Ramos (cell line): ENCODE measurements around the gene CLCNKB.

Experiments
- in situ Hi-C: fragments of 300-500 bp; cut with MboI; formaldehyde crosslinking; loops from one replicate; pipeline ENCODE4 v1.14.3; 2022; ENCODE audit warnings: low sequenced_read_pairs; ENCODE audit not compliant: unreplicated experiment

Gene CLCNKB

GRCh38 chr1:16090076-16090826 is 46.7 kb downstream of the CLCNKB start:
- in situ Hi-C loops = loop anchor here (10.0 kb wide), 1 partner anchor 515 kb away; no protein-coding TSS in a partner anchor

- in situ Hi-C loops = loop anchor here (10.0 kb wide), 1 partner anchor 514 kb away; no protein-coding TSS in a partner anchor
Observed at GRCh38 chr1:16091296-16091695, 47.7 kb downstream of the CLCNKB start.

GRCh38 chr1:16092097-16092922 is 48.7 kb downstream of the CLCNKB start:
- in situ Hi-C loops = loop anchor here (10.0 kb wide), 1 partner anchor 512 kb away; no protein-coding TSS in a partner anchor

- in situ Hi-C loops = loop anchor here (10.0 kb wide), 1 partner anchor 512 kb away; no protein-coding TSS in a partner anchor
Observed at GRCh38 chr1:16092923-16093511, 49.4 kb downstream of the CLCNKB start.

- in situ Hi-C loops = loop anchor here (10.0 kb wide), 1 partner anchor 511 kb away; no protein-coding TSS in a partner anchor
Observed at GRCh38 chr1:16093611-16094010, 50.0 kb downstream of the CLCNKB start.

- in situ Hi-C loops = loop anchor here (10.0 kb wide), 1 partner anchor 510 kb away; no protein-coding TSS in a partner anchor
Observed at GRCh38 chr1:16094453-16095158, 51.0 kb downstream of the CLCNKB start.

- in situ Hi-C loops = loop anchor here (10.0 kb wide), 1 partner anchor 509 kb away; no protein-coding TSS in a partner anchor
Observed at GRCh38 chr1:16095447-16095846, 51.9 kb downstream of the CLCNKB start.

- in situ Hi-C loops = loop anchor here (10.0 kb wide), 1 partner anchor 505 kb away; no protein-coding TSS in a partner anchor
Observed at GRCh38 chr1:16099412-16099811, 55.8 kb downstream of the CLCNKB start.

GRCh38 chr1:16101623-16102022 is 58.0 kb downstream of the CLCNKB start:
- in situ Hi-C loops = no loop called here
